OCI-LY7 (cell line): ENCODE measurements around the gene CNTLN. TPM values are rescaled to one million over a fixed set of nuclear protein-coding genes. Genes with fewer than 3 reads are reported as not detected.
"Not testable (repeated sequence)": the region's sequence is repeated elsewhere in the genome, so short reads cannot be mapped to it uniquely, and the experiment has no call there.

Experiments used
- BruUV-seq: library from RNA; stranded (reverse); fragments of 400-500 nt; replicated peaks from 2 replicates; lab custom pipeline; 2021; lab: Mats Ljungman, UMichigan
- CTCF ChIA-PET: fragments of 300-600 bp; sonication (Branson Sonifier 250); formaldehyde crosslinking; loops from one replicate; lab custom pipeline; 2022; ENCODE audit warnings: antibody characterized with exemption; ENCODE audit not compliant: unreplicated experiment; lab: Charles Lee
- POLR2A ChIA-PET: fragments of 300-600 bp; sonication (Branson Sonifier 250); formaldehyde crosslinking; loops from one replicate; lab custom pipeline; 2022; ENCODE audit warnings: antibody characterized with exemption; lab: Charles Lee
- DNase-seq: peaks from one replicate; pipeline ENCODE4 v3.0.0-alpha.2; 2015; ENCODE audit warnings: low spot score
- H2AFZ ChIP-seq: fragments of 200-600 bp; sonication (generic), shearing (Covaris generic); 2 replicates; pipeline ENCODE4 v1.6.1; 2014; ENCODE audit warnings: mild to moderate bottlenecking, antibody characterized with exemption, low read length, moderate library complexity
- H3K27ac ChIP-seq: fragments of 200-600 bp; sonication (generic); 2 replicates; pipeline ENCODE4 v1.5.1; 2014; ENCODE audit warnings: mixed run types, low read depth, mild to moderate bottlenecking, moderate library complexity, low read length, inconsistent platforms; ENCODE audit not compliant: poor library complexity, severe bottlenecking
- H3K36me3 ChIP-seq: fragments of 200-600 bp; sonication (generic); 2 replicates; pipeline ENCODE4 v1.6.1; 2014; ENCODE audit warnings: mild to moderate bottlenecking, antibody characterized with exemption, low read length, moderate library complexity, mixed read lengths; ENCODE audit not compliant: insufficient read depth
- H3K4me1 ChIP-seq: fragments of 200-600 bp; sonication (generic); 2 replicates; pipeline ENCODE4 v1.5.1; 2014; ENCODE audit warnings: mild to moderate bottlenecking, low read length; ENCODE audit not compliant: insufficient read depth, poor library complexity, severe bottlenecking
- H3K4me2 ChIP-seq: fragments of 200-600 bp; sonication (generic); 2 replicates; pipeline ENCODE4 v1.6.1; 2014; ENCODE audit warnings: mild to moderate bottlenecking, low read length
- H3K4me3 ChIP-seq: fragments of 200-600 bp; sonication (generic); 2 replicates; pipeline ENCODE4 v1.5.1; 2014; ENCODE audit warnings: mild to moderate bottlenecking, low read depth, low read length; ENCODE audit not compliant: poor library complexity, severe bottlenecking
- H3K79me2 ChIP-seq: fragments of 200-600 bp; sonication (generic); 2 replicates; pipeline ENCODE4 v1.6.1; 2016; ENCODE audit warnings: low read depth, mild to moderate bottlenecking, low read length, moderate library complexity, mixed read lengths; ENCODE audit not compliant: insufficient read depth
- H3K9me2 ChIP-seq: fragments of 200-600 bp; sonication (generic); 2 replicates; pipeline ENCODE4 v1.6.1; 2016; ENCODE audit warnings: mild to moderate bottlenecking, low read length, mixed read lengths; ENCODE audit not compliant: insufficient read depth
- H3K9me3 ChIP-seq: fragments of 200-600 bp; sonication (generic); 2 replicates; pipeline ENCODE4 v1.6.1; 2014; ENCODE audit warnings: mild to moderate bottlenecking, mixed run types, low read length, mixed read lengths
- H4K20me1 ChIP-seq: fragments of 200-600 bp; sonication (generic); 2 replicates; pipeline ENCODE4 v1.6.1; 2014; ENCODE audit warnings: mild to moderate bottlenecking, antibody characterized with exemption, low read length, moderate library complexity, mixed read lengths; ENCODE audit not compliant: insufficient read depth
- CTCF ChIP-seq: fragments of 200-600 bp; sonication (generic); conservative IDR thresholded peaks from 2 replicates; pipeline ENCODE4 v1.5.1; 2014; ENCODE audit warnings: mild to moderate bottlenecking, antibody characterized with exemption, low read length, moderate library complexity, mixed read lengths
- EZH2phosphoT487 ChIP-seq: fragments of 200-600 bp; sonication (generic); IDR thresholded peaks from 2 replicates; pipeline ENCODE4 v1.6.1; 2018; ENCODE audit warnings: low read depth, borderline replicate concordance, mild to moderate bottlenecking, mixed run types, antibody characterized with exemption, low read length, moderate library complexity, mixed read lengths
- intact Hi-C: fragments of 100-400 bp; cut with micrococcal nuclease; formaldehyde crosslinking; loops from one replicate; pipeline ENCODE4 v1.10.0; 2022; ENCODE audit not compliant: unreplicated experiment
- total RNA-seq, 2 experiments: library from RNA; depleted of rRNA in 1 of 2; stranded (reverse); fragments of >200 nt in 1 of 2; shearing (Covaris generic) in 1 of 2; gene quantifications; 2 replicates each; pipeline ENCODE4 v1.2.3, GENCODE V29; 2014 to 2022

Gene CNTLN
- total RNA-seq, 2 experiments from 2014 or later: not detected

GRCh38 chr9:17520268-17521064 is 385.6 kb downstream of the CNTLN start:
- no peaks in the 10 kb centered on the region for H4K20me1 ChIP-seq
- H3K79me2 ChIP-seq: no peaks in the 10 kb centered on the region
- no peaks in the 10 kb centered on the region for H3K9me3 ChIP-seq
- no peak for DNase-seq
- H3K9me2 ChIP-seq: no peaks in the 10 kb centered on the region
- ChIA-PET POLR2A (interaction anchor here (0.5 to 1.4 kb wide), 3 partner anchors 8 to 229 kb away, joined by 3 to 4 read pairs (median 3); no protein-coding TSS in a partner anchor), CTCF (no interaction called here)
- no peak overlapping the region for H3K27ac ChIP-seq
- no peak overlapping the region for H2AFZ ChIP-seq
- BruUV-seq: no TSS peak
- TF ChIP-seq CTCF: no peak
- TF ChIP-seq EZH2phosphoT487: no peak
- no peak overlapping the region for H3K4me3 ChIP-seq
- no peaks in the 10 kb centered on the region for H3K36me3 ChIP-seq
- H3K4me1 ChIP-seq: no peaks in the 10 kb centered on the region
- H3K4me2 ChIP-seq: no peak overlapping the region
- intact Hi-C loops: no loop called here

GRCh38 chr9:17521100-17521855 is 386.4 kb downstream of the CNTLN start:
- no peaks in the 10 kb centered on the region for H3K36me3 ChIP-seq
- TF ChIP-seq EZH2phosphoT487: no peak
- TF ChIP-seq CTCF: no peak
- H3K4me1 ChIP-seq: no peaks in the 10 kb centered on the region
- H4K20me1 ChIP-seq: no peaks in the 10 kb centered on the region
- no peak overlapping the region for H3K4me2 ChIP-seq
- no peak overlapping the region for H2AFZ ChIP-seq
- no peaks in the 10 kb centered on the region for H3K9me2 ChIP-seq
- H3K27ac ChIP-seq: no peak overlapping the region
- H3K9me3 ChIP-seq: no peaks in the 10 kb centered on the region
- CTCF ChIA-PET: interaction anchor here (0.6 kb wide), 1 partner anchor 119 kb away, joined by 3 read pairs; no protein-coding TSS in a partner anchor
- H3K79me2 ChIP-seq: no peaks in the 10 kb centered on the region
- no peak overlapping the region for H3K4me3 ChIP-seq
- intact Hi-C loops: no loop called here
- POLR2A ChIA-PET: interaction anchor here (0.6 to 1.4 kb wide), 4 partner anchors 8 to 434 kb away, joined by 3 to 4 read pairs (median 3); no protein-coding TSS in a partner anchor
- BruUV-seq: no TSS peak
- no peak for DNase-seq

GRCh38 chr9:17526726-17527125 is 391.9 kb downstream of the CNTLN start:
- CTCF ChIA-PET: not testable (repeated sequence)

More at GRCh38 chr9:17526726-17527125, 391.9 kb downstream of the CNTLN start:
- POLR2A ChIA-PET, H4K20me1 ChIP-seq, H3K9me3 ChIP-seq, H3K27ac ChIP-seq, H3K79me2 ChIP-seq, H2AFZ ChIP-seq, H3K36me3 ChIP-seq, intact Hi-C loops, H3K4me3 ChIP-seq, DNase-seq, H3K4me1 ChIP-seq, H3K4me2 ChIP-seq, H3K9me2 ChIP-seq, BruUV-seq: not testable (repeated sequence)
